ENCODE data around the gene DIP2A.

DIP2A gene

GRCh38 chr21:46553993-46554392 lies 95.3 kb downstream of the DIP2A start:
- no peak for TF ChIP-seq GATA3 (IDR thresholded peaks at IDR 0.05; ENCODE audit: low read depth, low read length)
- TF ChIP-seq GATA2 (IDR thresholded peaks at IDR 0.05; ENCODE audit: low read depth, low read length), result no peak

- no peak for TF ChIP-seq GATA3 (IDR thresholded peaks at IDR 0.05; ENCODE audit: low read depth, low read length)
- TF ChIP-seq GATA2 (IDR thresholded peaks at IDR 0.05; ENCODE audit: low read depth, low read length), result no peak
Measured at GRCh38 chr21:46554431-46555224, 95.9 kb downstream of the DIP2A start.

- TF ChIP-seq GATA3 (IDR thresholded peaks at IDR 0.05; ENCODE audit: low read depth, low read length) (no peak), GATA2 (IDR thresholded peaks at IDR 0.05; ENCODE audit: low read depth, low read length) (no peak)
Measured at GRCh38 chr21:46555225-46555617, 96.5 kb downstream of the DIP2A start.

GRCh38 chr21:46555678-46556077 lies 97.0 kb downstream of the DIP2A start:
- TF ChIP-seq GATA2 (IDR thresholded peaks at IDR 0.05; ENCODE audit: low read depth, low read length) (no peak), GATA3 (IDR thresholded peaks at IDR 0.05; ENCODE audit: low read depth, low read length) (no peak)

- TF ChIP-seq GATA2 (IDR thresholded peaks at IDR 0.05; ENCODE audit: low read depth, low read length) (no peak), GATA3 (IDR thresholded peaks at IDR 0.05; ENCODE audit: low read depth, low read length) (no peak)
Measured at GRCh38 chr21:46556802-46557201, 98.1 kb downstream of the DIP2A start.

GRCh38 chr21:46557469-46557868 lies 98.8 kb downstream of the DIP2A start:
- TF ChIP-seq GATA3 (IDR thresholded peaks at IDR 0.05; ENCODE audit: low read depth, low read length) (no peak), GATA2 (IDR thresholded peaks at IDR 0.05; ENCODE audit: low read depth, low read length) (no peak)

GRCh38 chr21:46557919-46558392 lies 99.3 kb downstream of the DIP2A start:
- TF ChIP-seq GATA2 (IDR thresholded peaks at IDR 0.05; ENCODE audit: low read depth, low read length) (no peak), GATA3 (IDR thresholded peaks at IDR 0.05; ENCODE audit: low read depth, low read length) (no peak)

GRCh38 chr21:46559291-46559983 lies 100.7 kb downstream of the DIP2A start:
- TF ChIP-seq GATA3 (IDR thresholded peaks at IDR 0.05; ENCODE audit: low read depth, low read length) (no peak), GATA2 (IDR thresholded peaks at IDR 0.05; ENCODE audit: low read depth, low read length) (no peak)

- TF ChIP-seq GATA2 (IDR thresholded peaks at IDR 0.05; ENCODE audit: low read depth, low read length) (no peak), GATA3 (IDR thresholded peaks at IDR 0.05; ENCODE audit: low read depth, low read length) (no peak)
Measured at GRCh38 chr21:46560568-46561444, 102.1 kb downstream of the DIP2A start.

GRCh38 chr21:46561445-46562090 lies 102.9 kb downstream of the DIP2A start:
- no peak for TF ChIP-seq GATA3 (IDR thresholded peaks at IDR 0.05; ENCODE audit: low read depth, low read length)
- TF ChIP-seq GATA2 (IDR thresholded peaks at IDR 0.05; ENCODE audit: low read depth, low read length), result no peak

GRCh38 chr21:46562472-46562871 lies 103.8 kb downstream of the DIP2A start:
- TF ChIP-seq GATA3 (IDR thresholded peaks at IDR 0.05; ENCODE audit: low read depth, low read length), result no peak
- TF ChIP-seq GATA2 (IDR thresholded peaks at IDR 0.05; ENCODE audit: low read depth, low read length), result no peak

GRCh38 chr21:46562964-46563607 lies 104.4 kb downstream of the DIP2A start:
- TF ChIP-seq GATA3 (IDR thresholded peaks at IDR 0.05; ENCODE audit: low read depth, low read length), result no peak
- TF ChIP-seq GATA2 (IDR thresholded peaks at IDR 0.05; ENCODE audit: low read depth, low read length), result no peak

GRCh38 chr21:46564391-46564790 lies 105.7 kb downstream of the DIP2A start:
- TF ChIP-seq GATA3 (IDR thresholded peaks at IDR 0.05; ENCODE audit: low read depth, low read length) (no peak), GATA2 (IDR thresholded peaks at IDR 0.05; ENCODE audit: low read depth, low read length) (no peak)

Measured in SH-SY5Y (cell line).